Dedifferentiated amniotic fluid mesenchymal stem cell (primary cell): ENCODE data around the gene HLA-DRB5.
"Not testable (repeated sequence)": the region's sequence is repeated elsewhere in the genome, so short reads cannot be mapped to it uniquely, and the experiment has no call there.

Experiments used
- DNase-seq: peaks from one replicate; pipeline ENCODE4 v3.0.0-alpha.2; 2016; ENCODE audit errors: extremely low spot score

The HLA-DRB5 gene

GRCh38 chr6:32517654-32518445, 12.2 kb downstream of the HLA-DRB5 start:
- DNase-seq = no peak

DNA sequence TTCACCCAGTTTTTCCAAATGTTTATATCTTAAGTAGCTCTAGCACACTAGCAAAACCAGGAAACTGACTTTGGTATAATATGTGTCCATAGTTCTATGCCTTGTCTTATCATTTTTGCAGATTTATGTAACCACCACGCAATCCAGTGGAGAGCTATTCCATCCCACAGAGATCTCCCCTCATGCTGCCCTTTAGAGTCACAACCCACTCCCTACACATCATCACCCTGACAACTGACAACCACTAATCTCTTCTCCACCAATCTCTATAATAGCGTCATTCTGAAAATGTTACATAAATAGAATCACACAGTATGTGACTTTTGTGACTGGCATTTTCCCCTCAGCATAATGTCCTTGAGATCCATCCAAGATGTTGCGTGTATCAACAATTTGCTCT, 29.1 kb downstream of the HLA-DRB5 start:
- DNase-seq = no peak

- no peak for DNase-seq
These were observed 37.7 kb downstream of the HLA-DRB5 start for GRCh38 chr6:32492351-32492750.

- DNase-seq = no peak
These were observed 38.4 kb downstream of the HLA-DRB5 start for GRCh38 chr6:32491700-32492099.

GRCh38 chr6:32488083-32488482, 42.0 kb downstream of the HLA-DRB5 start:
- no peak for DNase-seq

GRCh38 chr6:32484614-32484998, 45.5 kb downstream of the HLA-DRB5 start:
- no peak for DNase-seq

- no peak for DNase-seq
These were observed 46.0 kb downstream of the HLA-DRB5 start for GRCh38 chr6:32483968-32484613.

DNA sequence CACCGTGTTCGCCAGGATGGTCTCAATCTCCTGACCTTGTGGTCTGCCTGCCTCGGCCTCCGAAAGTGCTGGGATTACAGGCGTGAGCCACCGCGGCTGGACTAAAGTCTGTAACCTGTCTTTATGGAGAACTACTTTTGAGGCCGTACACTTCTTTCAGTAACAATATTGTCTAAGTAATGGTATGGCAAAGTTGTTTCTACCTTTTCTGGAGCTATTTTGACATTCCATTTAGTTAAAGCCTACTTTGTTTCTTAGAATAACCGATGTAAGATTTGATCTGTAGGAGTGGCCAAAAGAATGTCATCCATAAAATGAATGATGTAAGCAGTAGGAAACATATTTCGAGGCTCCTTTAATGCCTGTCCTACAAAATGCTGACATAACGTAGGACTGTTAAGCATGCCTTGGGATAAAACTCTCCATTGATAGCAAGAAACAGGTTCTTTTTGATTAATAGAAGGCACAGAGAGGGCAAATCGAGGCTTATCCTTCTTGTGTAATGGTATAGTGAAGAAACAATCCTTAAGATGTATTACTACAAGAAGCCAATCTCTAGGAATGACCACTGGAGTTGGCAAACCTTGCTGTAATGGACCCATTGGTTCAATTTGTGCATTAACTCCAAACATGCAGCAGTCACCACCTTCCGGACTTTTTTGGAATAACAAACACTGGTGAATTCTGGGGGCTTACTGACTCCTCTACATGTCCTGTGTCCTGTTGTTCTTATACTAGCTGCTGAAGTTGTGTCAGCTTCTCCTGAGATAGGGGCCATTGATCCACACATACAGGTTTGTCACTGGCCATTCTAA, 54.5 kb downstream of the HLA-DRB5 start:
- no peak for DNase-seq

DNA sequence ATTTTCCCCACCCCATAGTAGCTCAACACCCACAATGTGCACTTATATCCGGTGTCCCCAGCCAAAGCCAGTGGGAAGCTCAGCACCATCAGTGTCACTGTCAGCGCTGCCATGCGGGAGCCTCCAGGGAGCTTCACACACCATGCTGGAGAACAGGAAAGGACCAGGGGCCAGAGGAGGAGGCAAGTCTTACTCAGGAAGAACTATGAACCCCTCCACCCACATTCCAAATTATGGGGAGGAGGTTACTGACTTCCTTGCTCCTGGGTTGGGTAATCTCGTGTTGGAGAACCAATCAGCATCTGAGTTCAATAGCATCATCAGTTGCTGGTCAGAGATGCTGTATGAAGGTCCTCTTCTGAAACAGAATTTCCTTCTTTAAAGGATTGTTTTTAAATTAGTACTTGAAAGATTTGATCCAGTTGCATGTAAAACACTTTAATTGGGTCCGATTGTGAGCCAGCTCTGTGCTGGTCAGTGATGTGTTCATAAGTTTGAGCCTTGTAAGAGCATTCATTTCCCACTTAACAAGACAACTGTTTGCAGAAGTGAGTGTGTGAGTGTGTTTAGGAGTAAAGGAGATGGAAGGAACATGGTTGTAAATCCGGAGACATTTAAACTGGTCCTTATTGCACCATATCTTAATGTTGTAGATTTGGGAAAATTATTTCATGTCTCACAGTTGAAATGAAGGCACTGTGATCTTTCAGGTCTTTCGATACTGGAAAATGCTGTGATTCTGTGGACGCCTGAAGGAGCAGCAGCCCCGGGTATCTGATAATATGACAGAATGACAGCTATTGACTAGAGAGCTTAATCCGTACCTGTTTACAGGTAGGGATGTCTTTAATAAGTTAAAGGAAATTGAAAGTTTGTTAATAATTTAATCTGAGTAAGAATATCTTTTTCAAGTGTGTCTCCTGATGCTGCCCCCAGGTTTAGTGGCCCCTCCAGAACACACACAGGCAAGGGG, 56.4 kb downstream of the HLA-DRB5 start:
- DNase-seq = not testable (repeated sequence)

DNA sequence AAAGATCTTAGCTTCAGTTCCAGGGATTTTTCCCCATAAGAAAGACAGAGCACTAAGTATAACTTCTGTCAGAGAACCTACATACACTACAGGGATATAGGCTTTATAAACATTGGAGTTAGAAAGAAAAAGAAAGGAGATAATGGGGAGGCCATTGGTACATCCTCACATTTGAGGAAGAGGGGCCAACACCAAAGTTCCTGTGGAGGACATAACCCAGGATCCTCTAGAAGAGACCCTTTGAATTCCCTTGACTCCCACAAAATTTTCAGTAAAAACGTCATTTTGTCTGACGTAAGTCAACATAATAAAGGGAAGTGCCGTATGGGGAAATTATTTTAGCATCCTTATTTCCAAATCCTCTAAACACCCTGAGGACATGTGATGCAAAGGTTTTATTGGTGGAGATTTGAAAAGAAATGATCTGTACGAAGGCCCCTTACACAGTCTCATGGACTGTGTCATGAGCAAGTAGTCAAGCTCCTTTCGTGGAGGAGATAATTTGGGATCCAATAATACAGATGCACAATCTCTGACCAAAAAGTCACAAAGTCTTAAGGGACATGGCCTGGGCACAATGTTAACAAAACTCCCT, 57.2 kb downstream of the HLA-DRB5 start:
- DNase-seq = no peak

- not testable (repeated sequence) for DNase-seq
These were observed 62.2 kb downstream of the HLA-DRB5 start for GRCh38 chr6:32467743-32468503.
